ENCODE measurements around the gene CHRM3. TPM values are rescaled to one million over a fixed set of nuclear protein-coding genes. Genes with fewer than 3 reads are reported as not detected.
"Not testable (repeated sequence)": the region's sequence is repeated elsewhere in the genome, so short reads cannot be mapped to it uniquely, and the experiment has no call there.

The CHRM3 gene
- 2.0 TPM for total RNA-seq

DNA sequence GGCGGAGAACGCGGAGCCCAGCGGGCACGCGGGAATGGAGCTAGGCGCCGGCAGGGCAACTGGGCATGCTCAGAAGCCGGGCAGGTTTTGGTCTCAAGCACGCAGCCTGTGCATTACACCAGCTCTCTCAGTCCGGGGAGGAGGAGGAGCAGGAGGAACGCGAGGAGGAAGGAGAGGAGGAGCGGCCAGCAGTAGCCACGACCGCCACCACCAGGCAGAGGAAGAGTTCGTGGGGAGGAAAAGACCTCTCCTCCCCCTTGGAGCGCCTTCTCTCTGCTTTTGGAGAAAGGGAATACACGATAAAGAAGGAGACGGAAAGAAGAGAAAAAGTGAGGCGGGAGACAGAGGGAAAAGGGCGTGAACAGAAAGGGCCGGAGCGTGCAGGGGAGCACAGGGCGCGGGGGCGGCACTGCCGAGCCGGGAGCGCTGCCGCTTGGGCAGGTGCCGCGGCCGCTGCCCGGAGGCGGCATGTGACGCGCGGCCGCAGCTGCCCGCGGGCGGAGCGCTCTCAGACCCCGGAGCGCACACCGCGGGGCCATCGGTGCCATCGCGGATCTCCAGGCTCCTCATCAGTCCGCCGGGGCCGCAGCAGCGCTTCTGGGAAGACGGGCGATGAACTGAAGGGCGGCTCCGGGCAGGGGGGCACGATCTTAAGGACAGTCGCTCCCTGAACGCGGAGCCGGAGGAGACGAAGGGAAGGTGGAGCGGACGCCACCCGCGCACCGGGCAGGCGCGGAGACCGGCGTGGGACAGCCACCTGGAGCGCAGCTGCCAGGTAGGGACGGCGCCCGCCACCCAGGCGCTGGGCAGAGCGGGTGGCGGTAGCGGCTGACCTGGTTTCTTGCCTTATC, at the start of gene CHRM3:
TSS of gene CHRM3 (plus strand) at position 116 of the 851 bp plus-strand sequence. CDS start 520,884 bp downstream, outside the sequence.
- no peak for DNase-seq

DNA sequence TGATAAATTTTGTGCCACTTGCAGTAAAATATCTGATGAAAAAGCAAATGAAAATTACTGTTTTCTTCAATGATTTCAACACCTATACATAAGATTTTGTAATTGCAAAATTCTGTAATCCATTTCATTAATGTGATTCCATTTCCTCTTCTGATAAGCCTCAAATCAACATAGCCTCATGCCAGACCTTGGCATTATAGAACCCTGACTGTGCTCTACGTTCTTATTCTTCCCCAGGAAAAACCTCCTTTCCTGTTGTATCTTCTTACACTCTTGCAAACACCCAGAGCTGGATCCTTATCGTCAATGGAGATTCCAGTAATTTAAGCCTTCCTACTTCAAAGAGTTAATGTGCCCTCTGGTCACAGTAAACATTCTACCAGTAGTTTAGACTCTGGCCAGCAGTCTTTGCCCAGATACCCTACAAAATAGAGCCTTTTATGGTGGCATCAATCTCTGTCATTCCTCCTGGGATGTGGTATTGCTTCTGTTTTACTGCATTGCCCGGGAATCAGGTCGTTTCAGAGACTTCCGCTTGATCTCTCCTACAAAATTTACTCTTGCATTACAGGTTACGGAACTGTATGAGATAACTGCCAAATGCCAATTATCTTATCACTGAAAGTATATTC, 48.5 kb upstream of the CHRM3 start:
- no peak for DNase-seq

DNA sequence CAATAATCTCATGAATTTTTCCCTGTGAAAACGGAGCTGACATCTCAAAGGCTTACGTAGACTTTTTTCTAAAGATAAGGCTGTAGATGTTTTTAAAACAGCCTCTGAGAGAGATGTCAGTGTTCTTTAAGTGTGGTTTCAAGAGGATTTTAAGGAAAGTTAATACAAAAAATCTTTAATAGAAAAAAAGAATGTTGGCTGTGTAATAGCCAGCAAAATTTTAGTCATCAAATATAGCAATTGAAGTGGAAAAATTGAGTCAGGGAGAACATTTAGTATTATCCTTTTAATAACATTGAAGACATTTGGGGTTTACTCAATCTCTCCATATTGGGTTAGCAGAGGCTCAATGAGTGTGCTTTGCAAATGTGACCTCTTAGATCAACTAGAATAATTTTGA, 38.6 kb upstream of the CHRM3 start:
- no peak for DNase-seq

DNA sequence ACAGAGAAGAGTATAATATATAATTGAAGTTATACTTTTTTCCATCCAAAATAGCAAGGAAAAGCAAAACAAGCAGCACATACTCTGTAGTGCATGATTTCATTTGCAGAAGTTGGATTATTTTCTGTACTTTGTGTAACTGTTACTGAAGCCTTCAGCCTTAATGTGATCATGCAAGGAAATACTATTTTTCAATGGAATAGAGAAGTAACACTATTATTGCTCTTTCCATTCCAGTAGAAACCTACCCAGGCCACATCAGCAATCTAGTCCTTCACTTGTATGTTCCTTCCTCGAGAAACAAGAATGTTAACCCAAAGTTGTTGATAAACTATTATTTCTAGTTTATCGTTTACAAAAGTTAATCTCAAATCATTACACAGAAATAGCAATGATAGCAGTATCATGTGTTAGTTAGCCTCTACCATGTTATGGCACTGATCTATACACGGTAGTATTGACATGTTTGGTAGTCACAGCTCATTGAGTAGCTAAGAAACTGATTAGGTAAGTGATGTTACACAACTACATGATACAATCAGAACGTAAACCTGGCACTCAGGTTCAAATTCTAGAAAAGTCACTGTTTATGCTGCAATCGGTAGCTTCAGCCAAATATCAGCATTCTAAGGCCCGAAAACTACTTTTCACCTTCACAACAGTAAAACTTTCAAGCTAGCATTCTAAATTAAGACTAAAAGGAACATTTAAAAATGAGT, 37.6 kb upstream of the CHRM3 start:
- no peak for DNase-seq

DNA sequence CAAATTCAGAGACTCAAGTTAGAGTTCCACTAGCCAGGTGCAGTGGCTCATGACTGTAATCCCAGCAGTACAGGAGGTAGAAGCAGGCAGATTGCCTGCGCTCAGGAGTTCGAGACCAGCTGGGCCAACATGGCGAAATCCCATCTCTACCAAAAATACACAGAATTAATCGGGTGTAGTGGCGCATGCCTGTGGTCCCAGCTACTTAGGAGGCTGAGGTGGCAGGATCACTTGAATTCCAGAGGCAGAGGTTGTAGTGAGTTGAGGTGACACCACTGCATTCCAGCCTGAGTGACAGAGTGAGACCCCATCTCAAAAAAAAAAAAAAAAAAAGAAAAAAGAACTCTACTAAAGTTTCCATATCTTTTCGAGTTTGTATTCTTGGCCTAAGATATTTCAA, 36.7 kb upstream of the CHRM3 start:
- no peak for DNase-seq

DNA sequence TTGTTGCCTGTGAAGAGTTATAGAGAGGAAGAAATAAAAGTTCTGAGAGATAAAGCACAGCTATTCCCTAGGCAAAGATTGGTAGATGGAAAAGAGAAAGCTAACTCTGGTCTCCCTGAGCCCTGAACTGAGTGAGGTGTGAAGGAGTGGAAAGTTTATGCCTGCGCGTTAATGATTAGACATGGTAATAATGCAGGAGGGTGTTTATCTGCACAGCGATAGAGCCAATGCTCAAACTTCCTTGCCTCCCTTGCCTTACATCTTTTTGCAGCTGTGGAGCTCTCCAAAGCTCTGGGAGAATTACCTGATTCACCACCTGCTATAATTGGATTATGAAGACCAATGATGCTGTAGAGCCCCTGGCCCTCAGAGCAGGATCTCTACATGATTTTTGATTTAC, 32.8 kb upstream of the CHRM3 start:
- no peak for DNase-seq

DNA sequence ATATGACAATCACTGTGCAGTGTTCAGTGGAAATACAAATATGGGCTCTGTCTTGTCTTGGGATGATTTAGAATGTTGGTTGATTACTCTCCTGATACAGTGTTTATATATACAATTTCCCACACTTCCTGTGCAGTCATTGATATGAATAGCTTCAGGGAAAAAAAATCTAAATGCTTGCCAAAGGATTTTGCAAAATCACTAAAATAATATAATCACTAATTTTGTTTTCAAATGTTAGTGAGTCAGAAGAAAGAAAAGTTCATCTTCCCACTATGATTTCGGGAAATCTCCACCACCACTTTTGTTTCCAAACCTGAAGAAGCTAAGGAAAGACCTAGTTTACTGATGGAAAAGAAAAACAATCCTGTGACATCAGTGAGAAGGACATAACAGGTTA, 32.1 kb upstream of the CHRM3 start:
- DNase-seq = no peak

DNA sequence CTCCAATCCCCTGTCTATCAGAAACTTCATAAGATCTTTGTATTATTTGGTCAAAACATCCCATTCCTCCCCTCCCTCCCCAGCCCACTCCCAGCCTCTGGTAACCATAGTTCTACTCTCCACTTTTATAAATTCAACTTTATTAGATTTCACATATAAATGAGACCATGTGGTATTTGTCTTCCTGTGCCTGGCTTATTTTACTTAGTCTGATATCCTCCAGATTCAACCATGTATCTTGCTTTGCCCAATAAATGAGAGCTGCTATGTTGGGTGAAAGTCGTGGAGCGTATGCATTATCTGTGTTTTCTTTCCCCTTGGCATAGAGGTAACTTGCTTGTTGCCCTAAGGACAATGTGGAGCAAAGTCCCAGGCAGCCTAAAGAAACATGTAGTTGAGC, 28.5 kb upstream of the CHRM3 start:
- DNase-seq = no peak

DNA sequence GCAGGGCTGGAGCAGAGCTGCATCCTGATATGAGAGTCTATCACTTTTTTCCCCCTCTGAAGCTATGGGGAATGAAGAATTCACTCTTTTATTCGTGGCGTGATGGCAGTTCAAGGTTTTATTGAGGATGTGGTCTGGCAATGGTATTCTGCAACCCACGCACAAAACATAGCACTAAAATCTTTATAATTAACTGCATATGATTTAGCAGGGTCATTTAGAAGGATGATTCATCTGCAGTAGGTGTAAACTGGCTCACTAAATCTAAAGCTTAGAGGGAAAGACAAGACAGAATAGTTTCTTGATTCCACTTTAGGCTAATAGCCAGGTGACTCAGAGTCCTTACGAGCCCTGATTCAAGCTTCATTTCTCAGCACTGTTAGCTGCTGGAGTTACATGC, 25.0 kb upstream of the CHRM3 start:
- DNase-seq = no peak

DNA sequence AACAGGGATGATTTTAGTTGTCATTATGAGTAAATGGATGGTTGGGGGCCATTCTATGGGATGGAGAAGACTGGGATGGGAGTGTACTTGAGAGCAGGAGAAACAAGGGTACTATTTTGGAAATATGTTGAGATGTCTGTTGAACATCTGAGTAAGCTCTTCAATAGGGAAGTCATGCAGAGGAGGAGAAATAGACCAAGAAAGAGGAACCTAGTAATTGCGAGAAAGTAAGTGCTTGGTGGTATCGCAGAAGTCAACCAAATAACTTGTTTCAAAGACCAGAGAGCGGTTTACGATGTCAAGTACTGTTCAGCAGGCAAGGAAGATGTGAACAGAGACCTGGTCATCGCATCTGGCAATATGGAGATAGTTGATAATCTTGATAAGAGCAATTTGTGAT, 22.4 kb upstream of the CHRM3 start:
- no peak for DNase-seq

DNA sequence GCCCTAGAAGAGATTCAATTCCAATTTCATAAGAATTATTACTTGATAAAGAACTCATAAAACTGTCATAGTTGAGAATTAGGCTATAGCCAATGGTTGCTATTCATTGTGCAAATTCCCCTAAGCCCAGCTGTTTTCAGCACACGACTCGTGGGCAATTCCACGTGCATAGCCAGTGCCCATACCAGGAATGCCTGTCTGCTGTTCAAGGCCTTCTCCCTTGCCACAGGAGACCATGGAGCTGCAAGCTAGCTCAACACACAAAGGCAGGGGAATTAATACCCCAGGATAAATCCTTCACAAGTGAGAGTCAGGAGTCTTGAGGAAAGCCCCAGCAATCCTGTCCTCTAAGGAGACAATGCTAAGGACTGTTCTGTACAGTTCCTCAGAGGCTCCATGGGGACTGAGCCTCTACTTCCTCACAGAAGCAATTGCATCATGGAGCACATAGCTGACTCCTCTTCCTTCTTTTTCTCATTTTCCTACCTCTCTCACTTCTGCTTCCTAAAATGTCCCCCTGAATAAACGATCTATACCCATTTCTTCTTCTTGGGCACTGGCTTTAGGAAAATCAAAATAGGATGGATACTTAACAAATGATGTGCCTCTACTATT, 19.1 kb upstream of the CHRM3 start:
- no peak for DNase-seq

DNA sequence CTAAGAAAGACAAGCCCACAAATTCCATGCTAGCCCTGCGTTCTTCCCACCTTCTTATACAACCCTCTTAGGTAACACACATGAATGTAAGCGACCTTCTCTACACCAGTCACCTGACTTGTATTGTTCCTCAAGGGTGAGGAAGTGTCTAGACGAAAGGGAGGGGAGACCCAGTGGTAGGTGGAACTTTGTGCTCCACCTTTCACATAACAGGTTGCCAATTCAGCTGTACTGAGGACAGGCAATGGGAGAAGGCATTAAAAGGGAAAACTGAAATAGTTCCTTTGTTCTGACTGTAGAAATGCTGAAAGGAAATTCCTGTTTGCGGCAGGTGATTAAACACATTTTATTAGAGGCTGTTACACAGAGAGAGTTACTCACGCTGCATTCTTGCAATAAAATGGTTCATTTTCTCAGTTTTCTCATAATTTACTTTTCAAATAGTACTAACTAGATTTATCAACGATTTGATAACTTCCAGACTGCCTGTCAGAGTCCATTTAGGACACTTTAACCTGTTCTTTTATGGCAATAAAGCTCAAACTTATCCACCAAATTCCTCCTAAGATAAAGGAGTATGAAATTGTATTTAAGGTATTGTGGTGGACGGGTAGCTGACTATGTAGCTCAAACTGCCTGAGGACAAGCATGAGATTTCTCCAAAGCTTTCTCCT, 17.8 kb upstream of the CHRM3 start:
- no peak for DNase-seq

DNA sequence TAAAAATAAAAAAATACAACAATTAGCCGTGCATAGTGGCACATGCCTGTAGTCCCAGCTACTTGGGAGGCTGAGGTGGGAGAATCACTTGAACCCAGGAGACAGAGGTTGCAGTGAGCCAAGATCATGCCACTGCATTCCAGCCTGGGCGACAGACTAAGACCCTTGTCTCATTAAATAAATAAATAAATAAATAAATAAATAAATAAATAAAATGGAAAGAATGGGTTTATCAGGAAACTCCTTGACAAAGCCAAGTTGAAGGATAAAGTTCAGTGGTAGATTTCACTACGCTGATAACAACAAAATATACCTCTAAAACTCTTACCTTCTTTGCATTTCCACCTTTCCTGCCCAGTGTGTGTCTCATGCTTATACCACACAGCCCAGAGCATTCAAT, 15.5 kb upstream of the CHRM3 start:
- DNase-seq = not testable (repeated sequence)

DNA sequence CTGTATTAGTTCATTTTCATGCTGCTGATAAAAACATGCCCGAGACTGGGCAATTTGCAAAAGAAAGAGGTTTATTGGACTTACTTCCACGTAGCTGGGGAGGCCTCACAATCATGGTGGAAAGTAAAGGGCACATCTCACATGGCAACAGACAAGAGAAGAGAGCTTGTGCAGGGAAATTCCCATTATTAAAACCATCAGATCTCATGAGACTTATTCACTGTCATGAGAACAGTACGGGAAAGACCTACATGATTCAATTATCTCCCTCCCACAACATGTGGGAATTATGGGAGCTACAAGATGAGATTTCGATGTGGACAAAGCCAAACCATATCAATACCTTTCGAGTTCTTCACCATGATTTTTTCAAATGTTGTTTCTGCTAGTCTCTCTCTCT, 3.7 kb upstream of the CHRM3 start:
- no peak for DNase-seq

DNA sequence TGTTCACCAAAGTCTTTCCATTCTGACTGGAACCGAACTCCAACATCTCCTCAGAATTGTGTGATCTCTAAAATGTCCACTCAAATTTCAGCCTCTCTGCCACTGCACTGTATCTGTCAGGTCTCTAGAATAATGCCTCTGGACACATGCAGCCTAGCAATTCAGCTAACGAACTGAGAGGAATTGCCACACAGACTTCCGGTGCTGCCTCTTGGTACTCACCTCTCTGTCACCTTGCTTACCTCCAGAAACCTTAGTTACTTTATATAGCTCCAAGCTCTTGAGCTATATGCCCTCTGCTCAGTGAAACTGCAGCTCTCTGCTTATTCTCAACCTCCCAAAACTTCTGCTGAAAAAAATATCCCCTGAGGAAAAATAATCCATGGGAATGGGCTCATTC, 2.7 kb upstream of the CHRM3 start:
- no peak for DNase-seq

DNA sequence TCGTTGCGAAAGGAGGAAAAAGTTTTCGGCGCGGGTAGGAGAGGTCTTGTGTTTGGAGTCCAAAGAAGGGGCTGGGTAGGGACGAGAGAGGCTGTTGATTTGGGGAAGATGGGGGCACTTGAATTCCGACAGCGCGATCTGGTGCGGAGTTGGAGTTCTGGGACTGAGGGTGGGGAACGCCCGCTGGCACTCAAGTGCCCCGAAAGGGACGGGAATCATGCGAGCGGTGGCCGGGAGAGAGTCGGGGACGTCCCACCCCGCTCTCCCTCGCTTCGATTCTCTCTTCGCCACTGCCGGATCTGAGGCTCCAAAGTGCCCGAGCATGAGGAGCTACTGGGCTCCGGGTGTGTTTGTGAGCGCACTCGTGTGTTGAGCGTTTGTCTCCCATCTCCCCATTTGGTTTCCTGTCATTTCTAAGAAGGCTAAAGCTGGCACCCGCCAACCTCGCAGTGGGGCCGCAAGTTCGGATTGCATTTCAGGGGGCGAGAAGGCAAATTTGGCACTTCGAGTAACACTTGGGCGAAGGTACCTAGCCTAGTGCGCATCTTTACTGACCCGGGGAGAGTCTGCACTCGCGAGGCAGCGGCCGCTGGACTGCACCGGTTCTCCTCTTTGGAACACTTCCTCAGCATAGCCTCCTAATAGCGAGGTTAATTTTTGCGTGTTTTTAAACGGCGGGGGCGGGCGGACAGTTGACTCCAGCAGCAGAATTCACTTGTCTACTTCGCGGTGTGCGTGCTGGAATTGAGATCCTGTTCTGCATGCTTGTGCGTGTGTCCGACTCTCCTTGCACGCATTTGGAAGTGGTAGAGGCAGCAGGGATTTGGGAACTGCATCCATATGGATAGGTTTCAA, 1.2 kb downstream of the CHRM3 start:
- DNase-seq = no peak

DNA sequence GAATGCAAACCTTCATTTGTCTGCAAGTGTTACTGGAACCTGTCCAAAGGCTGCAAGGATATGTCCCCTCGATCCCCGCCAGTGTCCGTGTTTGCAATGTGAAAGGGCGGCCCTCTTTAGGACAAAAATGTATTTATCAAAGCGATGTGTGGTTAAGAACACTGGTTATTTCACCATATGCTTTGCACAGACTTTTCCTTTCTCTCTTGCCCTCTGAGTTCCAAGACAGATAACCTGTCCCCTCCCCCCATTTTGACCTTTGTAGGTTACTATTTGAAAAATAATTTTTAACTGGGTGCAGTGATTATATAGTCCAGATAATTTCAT, 1.8 kb downstream of the CHRM3 start:
- DNase-seq = no peak

DNA sequence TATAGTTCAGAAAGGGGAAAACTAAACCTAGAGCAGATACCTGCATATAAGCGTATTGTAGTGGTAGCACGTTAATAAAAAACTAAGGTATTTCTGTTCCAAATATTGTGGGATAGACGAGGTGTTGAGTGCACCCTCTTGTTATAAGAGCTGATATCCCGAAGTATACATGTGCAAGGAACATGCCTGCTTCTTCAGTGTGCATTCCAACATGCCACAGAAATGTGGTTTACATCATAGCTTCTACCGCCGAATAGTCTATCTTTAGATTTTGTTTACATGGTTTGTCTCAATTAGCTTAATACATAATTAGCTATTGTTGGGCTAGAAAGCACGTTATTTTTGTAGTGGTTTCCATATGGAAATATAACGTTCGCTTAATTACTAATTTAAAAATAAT, 2.2 kb downstream of the CHRM3 start:
- peak; percentile 5 for DNase-seq

DNA sequence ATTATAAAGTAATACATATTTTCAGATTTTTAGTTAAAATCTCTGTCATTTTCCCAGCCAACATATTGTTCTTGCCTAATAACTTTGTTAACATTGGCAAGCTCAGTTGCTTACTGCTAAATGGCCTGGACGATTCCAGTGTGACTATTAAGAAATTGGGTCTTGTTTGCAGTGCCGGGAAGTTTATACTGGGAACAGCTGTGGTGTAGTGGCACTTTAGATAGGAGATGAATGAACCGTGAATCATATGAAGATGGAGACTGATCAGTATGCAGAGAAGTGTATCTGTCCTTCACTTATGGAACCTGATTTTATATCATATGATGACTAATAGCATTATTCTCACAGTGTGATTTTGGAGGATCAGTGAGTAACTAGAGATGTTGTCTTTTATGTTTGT, 3.3 kb downstream of the CHRM3 start:
- no peak for DNase-seq

DNA sequence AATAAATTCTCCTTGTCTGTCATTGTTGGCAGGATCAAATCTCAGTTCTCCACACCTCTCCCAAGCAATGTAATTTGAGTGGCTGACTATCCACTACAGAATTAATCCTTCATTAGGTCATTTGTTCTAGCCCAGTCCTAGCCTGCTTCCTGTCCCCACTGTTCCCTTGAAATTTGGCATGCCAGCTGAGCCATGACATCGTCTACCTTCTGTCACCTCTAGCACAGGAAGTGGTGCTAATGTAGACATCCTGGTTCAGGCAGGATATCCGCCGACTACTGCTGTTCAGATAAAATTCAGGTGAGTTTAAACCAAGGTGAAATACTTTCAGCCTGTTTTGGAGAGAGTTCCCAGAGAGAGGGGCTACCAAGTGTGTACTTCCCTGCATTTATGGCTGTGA, 5.9 kb downstream of the CHRM3 start:
- DNase-seq = no peak

DNA sequence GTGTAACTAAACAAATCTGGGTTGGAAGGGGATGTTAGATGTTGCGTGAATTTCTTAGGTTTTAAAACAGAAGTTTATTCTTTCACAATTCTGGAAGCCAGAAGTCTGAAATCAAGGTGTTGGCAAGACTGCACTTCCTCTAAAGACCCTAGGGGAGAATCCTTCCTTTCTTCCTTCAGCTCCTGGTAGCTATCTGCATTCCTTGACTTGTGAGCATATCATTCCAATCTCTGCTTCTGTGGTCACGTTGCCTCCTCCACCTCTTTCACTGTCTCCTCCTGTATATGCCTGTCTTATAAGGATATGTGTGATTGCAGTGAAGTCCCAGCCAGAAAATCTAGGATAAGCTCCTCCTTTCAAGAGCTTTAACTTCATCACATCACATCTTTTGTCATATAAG, 7.7 kb downstream of the CHRM3 start:
- DNase-seq = no peak

DNA sequence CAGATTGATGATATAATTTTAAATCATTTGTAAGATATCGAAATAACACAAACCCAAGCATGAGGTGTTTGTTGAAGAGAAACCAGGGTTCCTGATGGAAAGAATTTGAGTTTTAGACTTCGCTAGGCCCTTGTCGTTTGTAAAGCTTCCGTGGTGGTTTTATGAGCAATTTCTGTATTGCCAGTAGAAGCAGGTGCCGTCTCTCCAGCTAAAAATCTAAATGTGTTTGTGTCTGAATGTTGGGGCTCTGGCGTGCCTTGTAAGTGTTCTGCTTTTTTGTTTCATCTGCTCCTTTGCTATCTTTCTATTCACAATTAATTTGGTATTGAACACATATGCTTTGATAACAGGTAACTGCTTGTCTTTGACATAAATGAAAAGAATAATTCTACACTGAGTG, 27.5 kb downstream of the CHRM3 start:
- DNase-seq = no peak

Data from skin of body (tissue), 2 donors.